ENCODE data around the gene NPC1L1.

GRCh38 chr7:44488955-44489354 is 52.2 kb downstream of the NPC1L1 start:
- TF ChIP-seq CTCF (IDR thresholded peaks at IDR 0.05): no peak
- TF ChIP-seq EZH2 (IDR thresholded peaks at IDR 0.05; ENCODE audit: borderline replicate concordance, insufficient read depth, low read depth, low read length, poor library complexity, severe bottlenecking): no peak

Measured in B cell (primary cell).